DMS79 treated with DMSO at 0.1 percent for 48 hours (cell line): ENCODE data around the gene POP5.
"Not testable (repeated sequence)": the region's sequence is repeated elsewhere in the genome, so short reads cannot be mapped to it uniquely, and the experiment has no call there.

Experiments used
- DNase-seq: peaks from one replicate; lab custom pipeline; 2025; lab: John Stamatoyannopoulos, UW

The POP5 gene, protein sequence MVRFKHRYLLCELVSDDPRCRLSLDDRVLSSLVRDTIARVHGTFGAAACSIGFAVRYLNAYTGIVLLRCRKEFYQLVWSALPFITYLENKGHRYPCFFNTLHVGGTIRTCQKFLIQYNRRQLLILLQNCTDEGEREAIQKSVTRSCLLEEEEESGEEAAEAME

DNA sequence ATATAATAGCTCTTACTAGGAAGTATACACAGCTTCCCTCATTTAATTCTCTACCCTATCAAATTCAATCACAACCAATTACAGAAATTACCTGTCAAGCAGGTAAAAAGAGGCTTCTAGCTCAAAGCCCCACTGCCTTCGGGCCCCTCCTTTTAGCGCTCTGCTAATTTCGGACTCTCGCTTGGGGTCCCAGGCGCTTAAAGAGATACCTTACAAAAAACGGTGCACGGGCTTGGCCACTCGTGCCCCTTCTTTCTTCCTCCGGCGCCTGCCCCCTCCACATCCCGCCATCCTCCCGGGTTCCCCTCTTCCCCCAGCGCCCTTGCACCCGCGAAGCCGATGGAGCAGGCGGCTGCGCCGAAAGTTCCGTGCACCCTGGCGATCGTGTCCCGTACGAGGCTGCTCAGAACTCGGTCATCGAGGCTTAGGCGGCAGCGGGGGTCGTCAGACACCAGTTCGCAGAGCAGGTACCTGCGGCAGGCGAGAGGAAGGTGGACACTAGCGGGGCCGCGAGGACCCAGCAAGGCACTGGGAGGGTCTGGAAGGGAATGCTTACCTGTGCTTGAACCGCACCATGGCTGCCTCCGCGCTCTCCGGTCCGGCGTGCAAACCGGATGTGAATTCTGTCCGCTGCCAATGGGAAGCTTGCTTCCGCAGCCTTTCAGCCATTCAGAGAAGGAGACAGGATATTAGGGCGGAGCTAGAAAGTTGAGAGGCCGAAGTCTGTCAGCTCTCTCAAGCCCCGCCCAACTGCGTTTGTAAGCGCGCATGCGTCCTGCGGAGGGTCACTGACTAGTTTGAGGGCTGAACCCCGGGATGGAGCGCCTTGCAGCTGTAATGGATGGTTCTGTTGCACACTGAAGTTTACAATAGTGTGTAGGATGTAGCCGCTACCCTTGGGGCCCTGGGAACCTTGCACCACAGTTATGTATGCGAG is at the start of gene POP5:
POP5 (minus strand) TSS at position 616 of the 937 bp plus-strand sequence; CDS start at position 576, 40 bp downstream.
- DNase-seq, result peak; percentile 99

DNA sequence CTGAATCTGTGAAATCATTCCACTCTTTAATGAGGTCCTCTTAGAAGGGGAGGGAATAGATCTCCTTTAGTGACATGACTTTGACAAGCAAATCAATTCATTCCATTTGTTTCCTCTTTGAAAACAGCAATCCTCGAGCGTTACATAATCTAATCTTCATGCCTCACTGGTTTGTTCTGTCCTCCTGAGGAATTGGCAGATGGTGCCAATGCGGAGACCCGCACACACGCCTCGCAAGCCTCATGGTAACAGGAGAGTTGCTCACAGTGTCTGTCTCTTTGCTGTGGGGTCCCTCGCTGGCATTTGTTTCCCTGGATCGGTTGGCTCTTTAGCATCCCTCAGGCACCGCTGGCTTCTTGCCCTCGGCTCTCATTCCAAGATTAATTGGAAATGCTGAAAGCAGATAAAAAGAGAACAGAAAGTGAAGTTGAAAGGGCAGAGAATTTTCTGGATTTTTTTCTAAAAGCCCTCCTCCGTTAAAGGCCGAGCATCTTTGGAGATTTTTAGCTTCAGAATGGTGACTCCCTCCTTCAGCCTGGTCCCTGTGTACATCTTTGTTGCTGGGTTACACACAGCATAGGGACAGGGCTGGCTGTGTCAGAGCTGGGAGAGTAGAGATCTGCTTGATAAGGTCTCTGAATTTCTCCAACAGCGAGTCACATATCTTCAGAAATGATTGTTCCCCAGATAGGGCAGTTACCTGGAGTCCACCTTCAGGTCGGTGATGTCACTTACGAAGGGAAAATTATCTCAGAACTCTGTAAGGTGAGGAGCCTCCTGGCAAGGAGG is 49.1 kb upstream of the POP5 start:
- DNase-seq, result no peak

- DNase-seq, result no peak
These were observed 47.7 kb upstream of the POP5 start for GRCh38 chr12:120628919-120629318.

- no peak for DNase-seq
These were observed 44.6 kb upstream of the POP5 start for GRCh38 chr12:120625557-120626419.

GRCh38 chr12:120620624-120621023 is 39.4 kb upstream of the POP5 start:
- DNase-seq, result no peak

DNA sequence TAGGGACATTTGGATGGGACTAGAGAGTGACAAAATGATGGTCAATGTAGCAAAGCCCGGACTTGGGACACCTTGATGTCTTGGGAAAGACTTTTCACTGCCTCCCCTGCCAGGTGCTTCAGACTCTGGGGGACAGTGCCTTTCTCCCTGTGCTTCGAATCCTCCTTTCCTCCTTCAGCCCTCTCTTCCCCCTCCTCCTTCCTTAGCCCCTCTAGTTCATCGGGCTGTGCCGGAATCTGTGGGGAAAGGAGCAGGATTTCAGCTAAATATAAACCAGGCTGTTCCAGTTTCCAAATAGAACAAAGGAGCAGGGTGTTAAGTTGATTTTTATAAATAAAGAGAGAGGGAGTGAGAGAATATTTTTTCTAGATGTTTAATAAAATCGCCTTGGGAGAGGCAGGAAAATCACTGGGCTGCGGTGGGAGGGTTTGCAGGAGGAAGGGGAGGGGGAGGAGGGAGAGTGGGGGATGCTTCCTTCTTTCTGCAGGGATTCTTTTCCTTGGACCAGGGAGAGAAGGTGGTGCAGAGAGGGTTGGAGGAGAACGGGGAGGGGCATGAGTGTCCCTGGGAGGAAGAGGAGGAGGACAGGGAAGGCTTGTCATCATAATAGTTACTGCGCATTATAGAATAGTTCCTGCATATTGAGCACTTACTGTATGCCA is 37.9 kb upstream of the POP5 start:
- DNase-seq, result no peak

- DNase-seq, result not testable (repeated sequence)
These were observed 36.6 kb upstream of the POP5 start for GRCh38 chr12:120617767-120618166.

DNA sequence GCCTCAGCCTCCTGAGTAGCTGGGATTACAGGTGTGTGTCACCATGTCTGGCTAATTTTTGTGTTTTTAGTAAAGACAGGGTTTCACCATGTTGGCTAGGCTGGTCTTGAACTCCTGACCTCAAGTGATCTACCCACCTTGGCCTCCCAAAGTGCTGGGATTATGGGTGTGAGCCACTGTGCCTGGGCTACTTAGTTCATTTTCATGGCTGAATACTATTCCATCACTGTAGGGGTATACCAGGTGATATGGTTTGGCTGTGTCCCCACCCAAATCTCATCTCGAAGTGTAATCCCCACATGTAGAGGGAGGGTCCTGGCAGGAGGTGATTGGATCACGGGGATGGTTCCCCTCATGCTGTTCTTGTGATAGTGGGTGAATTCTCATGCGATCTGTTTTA is 36.0 kb upstream of the POP5 start:
- not testable (repeated sequence) for DNase-seq

GRCh38 chr12:120614848-120615247 is 33.6 kb upstream of the POP5 start:
- DNase-seq, result no peak

DNA sequence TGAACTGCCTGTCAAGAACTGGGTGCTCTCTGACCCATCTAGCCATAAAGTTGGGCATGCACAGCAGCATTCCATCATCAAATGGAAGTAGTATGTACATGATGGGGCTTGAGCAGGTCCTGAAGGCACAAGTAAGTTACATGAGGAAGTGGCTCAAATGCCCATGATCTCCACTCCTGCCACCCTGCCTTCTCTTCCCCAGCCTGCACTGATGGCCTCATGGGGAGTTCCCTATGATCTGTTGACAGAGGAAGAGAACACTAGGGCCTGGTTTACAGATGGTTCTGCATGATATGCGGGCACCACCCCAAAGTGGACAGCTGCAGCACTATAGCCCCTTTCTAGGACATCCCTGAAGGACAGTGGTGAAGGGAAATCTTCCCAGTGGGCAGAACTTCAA is 30.3 kb upstream of the POP5 start:
- not testable (repeated sequence) for DNase-seq

GRCh38 chr12:120610560-120610959 is 29.4 kb upstream of the POP5 start:
- no peak for DNase-seq

DNA sequence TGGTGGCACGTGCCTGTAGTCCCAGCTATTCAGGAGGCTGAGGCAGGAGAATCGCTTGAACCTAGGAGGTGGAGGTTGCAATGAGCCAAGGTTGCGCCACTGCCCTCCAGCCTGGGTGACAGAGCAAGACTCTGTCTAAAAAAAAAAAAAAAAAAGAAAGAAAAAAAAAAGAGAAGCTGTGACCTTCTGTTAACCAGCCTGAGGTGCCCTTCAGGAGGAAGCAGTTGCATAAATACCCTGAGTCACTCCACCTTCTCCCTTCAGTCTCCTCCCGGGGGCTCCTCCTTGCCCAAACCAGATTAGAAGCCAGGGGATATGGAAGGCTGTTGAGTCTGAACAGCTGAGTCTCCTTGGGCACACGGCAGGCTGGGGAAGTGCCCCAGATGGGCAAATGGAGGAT is 21.2 kb upstream of the POP5 start:
- not testable (repeated sequence) for DNase-seq

GRCh38 chr12:120599672-120600552 is 18.7 kb upstream of the POP5 start:
- DNase-seq, result no peak

DNA sequence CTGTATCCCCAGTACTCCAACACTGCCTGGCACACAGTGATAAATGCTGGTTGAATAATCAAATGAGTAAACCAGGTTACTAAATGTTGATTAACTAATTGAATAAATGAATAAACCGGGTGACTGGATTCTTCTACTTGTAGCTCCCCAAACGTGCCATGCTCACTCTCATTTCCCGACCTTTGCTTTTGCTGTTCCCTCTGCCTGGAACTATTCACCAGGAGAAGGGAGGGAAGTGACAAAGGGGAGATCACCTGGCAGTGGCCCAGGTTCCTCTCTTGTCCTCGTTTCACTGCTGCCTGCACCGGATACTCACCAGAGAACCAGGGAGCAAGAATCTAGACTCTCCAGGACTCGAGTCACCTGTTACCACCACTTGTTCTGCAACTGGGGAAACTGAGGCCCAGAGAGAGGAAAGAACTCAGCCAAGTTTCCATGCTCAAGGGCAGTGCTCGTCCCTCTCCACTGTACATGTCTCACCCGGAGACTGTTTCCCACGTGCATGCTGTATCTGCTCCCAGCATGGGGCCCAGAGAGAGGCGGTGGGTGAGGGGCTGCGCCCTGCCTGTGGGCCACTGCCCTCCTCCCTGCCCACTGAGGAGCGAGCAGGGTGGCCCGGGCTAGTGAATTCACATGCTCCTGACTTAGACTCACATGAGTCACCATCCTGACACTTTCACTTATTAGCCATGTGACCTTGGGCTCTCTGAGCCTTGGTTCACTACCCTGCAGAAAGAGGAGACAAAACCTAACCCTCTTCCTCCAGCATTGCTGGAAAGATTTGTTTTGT is 17.7 kb upstream of the POP5 start:
- DNase-seq, result no peak

- DNase-seq, result no peak
These were observed 16.7 kb upstream of the POP5 start for GRCh38 chr12:120597861-120598260.

DNA sequence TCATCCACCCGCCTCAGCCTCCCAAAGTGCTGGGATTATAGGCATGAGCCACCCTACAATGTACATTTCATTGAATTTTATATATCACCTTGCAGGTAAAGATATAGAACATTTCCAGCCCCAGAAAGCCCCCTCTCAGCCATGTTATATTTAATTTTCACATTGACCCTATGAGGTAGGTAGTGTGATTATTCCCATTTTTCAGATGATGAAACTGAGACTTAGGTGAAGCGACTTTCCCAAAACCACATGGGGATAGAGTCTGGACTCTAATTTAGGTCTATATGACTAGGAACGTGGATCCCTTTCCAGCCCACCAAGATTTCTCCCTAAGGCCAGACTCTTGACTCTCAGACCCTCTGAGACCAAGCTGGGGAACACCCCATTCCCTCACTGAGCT is 15.7 kb upstream of the POP5 start:
- no peak for DNase-seq

- DNase-seq, result no peak
These were observed 11.2 kb upstream of the POP5 start for GRCh38 chr12:120592121-120593049.

DNA sequence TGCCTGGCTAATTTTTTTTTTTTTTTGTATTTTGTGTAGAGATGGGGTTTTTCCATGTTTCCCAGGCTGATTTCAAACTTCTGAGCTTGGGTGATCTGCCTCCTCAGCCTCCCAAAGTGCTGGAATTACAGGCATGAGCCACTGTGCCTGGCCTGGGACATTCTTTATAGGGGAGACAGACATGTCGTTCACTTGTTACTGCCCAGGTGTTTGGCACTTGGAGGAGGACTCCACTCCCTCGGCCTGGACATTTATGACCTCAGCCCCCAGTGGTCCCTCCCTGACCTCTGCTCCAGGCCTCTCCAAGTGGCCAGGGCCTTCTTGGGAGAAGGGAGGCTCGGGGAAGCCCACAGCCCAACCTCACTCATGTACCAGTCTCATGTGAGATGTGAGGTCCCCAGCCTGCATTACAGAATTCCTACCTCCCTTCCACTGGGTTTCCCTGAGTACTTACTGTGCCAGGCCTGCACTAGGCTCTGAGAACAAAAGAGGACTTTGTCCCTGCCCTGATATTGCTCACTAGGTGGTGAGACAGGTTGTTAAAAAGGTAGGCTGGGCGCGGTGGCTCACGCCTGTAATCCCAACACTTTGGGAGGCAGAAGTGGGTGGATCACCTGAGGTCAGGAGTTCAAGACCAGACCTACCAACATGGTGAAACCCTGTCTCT is 9.7 kb upstream of the POP5 start:
- no peak for DNase-seq
